Astrocyte of the hippocampus (primary cell): Measurements from ENCODE around the gene GET3.

ENCODE experiments used
- DNase-seq: peaks from one replicate; pipeline ENCODE4 v3.0.0; 2011; ENCODE audit warnings: low read depth, low spot score

GET3 gene

DNA sequence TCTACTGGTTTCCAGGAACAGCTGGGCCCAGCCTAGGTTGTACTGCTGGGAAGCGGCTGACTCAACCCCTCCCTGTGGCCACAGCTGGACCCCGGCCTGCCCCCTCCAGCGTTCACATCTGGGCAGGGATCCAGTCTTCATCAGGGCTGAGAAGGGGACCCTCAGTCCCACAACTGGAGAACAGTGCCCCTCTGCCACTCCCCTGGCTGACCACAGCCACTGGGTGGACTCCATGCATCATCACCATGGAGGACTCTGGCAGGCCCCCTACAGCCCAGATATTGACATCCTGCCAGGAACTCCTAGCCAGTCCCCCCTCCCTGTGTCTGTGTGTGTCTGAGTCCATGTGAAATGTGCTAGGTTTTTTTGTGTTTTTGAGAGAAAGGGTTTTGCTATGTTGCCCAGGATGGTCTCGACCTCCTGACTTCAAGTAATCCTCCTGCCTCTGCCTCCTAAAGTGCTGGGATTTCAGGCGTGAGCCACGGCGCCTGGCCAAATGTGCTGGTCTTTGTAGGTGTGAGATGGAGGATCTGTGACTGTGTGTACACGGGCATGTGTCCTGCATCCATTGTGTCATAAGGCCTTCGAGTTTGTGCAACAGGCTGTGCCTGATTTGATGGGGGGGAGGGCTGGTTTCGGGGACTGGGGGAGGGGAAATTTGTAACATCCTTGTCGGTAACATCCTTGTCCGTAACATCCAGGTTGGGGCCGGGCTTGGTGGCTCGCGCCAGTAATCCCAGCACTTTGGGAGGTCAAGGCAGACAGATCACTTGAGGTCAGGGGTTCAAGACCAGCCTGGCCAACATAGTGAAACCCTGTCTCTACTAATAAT, 42.1 kb downstream of the GET3 start:
- DNase-seq = peak; percentile 84

DNA sequence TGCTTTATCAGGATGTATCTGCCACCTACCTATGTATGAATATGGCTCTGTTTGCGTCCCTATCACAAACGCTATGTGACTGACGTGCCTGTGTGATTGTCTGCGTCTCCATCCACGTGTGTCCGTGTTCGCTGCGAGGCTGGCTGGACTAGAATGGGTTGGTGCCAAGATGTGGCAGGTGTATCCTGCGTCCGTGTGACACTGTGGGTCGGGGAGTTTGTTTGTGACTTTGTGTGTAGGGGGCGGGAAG, 44.8 kb downstream of the GET3 start:
- DNase-seq = no peak

DNA sequence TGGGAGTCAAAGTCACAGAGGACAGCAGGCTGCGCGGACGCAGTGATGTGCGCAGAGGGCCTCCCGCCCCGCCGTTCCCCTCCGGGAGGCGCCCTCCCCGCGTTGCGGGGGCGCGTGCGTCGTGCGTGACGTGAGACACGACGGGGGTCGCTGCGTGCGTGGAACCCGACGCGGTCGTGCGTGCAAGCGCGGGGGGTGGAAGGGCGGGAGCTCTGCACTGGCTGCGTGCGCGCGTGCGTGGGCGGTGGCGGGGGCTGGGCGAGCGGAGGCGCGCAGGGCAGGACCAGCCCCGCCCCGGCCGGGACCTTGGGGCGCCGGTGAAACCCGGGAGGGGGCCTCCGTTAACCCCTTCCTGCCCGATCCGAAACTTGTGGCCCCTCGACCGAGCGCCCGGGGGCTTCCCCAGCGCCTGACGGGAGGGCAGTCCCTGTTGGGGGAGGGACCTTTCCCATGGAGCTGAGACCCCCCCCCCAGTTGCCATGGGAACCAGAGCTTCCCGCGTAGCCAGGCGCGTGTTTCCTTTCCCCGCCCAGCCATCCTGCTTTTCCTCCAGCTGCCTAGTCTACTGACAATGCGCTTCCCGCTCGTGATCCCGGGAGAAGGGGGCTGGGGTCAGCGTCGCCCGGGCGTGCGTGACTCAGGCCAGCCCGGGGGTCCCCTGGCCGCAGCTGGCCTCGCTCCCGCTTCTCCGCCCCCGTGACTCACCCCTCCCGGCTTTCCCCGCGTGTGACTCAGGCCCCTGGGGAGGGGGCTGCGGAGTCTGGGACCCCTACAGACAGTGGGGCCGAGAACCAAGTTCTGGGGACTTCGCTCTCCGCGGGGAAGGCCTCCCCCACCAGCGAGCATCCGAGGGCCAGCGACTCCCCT, 45.4 kb downstream of the GET3 start:
- peak; percentile 88 for DNase-seq

DNA sequence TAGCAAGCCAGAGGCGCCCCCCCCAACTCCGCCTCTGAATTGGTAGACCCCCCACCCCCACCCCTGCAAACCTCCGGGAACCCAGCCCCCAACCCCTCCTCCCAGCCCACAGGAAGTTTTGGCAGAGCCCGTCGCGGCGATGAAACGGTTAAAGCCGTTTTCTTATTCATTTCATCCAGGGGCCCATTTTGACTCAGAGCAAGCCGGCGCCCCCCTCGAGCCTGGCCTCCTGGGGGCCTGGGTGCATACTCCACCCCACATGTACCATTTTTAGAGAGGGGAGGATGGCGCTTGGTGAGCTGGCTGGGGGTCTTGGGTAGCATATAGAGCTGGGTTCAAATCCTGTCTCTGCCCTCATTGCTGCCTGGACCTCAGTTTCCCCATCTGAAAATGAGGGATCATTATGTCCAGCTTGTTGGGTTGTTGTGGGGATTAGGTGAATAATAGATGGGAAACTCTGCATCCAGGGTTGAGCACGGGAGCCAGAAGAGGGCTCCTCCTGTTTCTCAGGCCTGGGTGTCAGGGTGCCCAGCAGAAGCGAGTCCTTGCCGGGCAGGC, 46.1 kb downstream of the GET3 start:
- DNase-seq = no peak

DNA sequence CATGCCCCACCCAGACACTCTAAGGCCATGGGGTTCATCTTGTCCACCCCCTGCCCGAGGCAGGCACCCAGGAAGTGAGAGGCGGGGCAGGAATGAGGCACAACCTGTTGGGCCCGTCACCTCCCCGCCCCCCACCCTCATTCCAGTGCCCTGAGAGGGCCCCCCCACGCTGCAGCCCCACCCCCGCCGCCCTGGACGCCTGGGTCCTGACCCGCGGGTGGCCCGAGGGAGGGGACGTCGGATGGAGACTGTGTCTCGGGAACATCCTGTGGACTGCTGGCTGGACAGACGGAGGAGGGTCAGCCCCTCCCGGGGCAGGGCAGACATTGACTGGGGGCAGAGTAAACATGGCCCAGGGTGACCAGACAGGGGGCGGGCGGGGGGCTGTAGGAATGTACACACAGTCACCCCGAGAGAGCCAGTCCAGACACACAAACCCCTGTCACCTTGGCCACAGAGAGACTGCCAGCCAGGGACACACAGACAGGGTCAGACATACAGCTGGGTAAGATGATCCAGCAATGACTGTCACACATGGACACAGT, 46.6 kb downstream of the GET3 start:
- peak; percentile 44 for DNase-seq

DNA sequence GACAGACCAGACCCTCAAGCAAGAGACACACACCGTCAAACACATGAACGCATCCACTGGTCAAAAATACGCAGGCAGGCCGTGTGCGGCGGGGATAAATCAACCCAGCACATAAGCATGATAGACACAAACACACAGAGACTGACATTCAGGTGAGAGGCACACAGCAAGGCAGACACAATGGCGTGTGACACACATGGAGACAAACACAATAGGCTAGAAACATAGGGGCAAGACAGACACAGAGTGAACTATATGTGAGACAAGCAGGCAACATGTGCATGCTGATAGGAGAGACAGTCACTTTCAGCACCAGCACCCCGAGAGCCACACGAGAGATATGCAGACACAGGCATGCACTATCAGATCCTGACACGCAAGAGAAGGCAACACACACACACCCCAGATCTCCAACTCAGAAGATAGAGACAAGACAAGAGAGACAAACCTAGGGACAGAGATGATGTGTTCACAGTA, 47.1 kb downstream of the GET3 start:
- peak; percentile 19 for DNase-seq

DNA sequence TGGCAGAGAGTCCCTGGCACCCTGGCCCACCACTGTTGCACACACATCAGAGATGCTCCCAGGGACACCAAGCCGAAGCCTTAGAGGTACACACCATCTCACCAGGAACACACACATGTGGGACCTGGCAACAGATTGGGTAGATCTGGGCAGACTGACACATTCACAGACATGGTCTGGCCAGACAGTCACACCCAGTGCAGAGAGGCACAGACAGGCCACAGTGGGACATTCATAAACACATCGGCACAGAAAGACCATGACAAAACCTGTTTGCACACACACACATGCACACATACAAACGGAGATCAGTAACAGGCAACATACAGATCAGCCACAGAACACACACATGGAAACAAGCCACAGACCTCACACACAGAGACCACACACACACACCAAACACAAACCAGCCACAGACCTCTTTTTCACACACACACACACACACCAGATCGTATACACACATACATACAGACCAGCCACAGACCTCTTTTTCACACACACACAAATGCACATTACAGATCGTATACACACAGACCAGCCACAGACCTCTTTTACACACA, 47.7 kb downstream of the GET3 start:
- DNase-seq = peak; percentile 27

DNA sequence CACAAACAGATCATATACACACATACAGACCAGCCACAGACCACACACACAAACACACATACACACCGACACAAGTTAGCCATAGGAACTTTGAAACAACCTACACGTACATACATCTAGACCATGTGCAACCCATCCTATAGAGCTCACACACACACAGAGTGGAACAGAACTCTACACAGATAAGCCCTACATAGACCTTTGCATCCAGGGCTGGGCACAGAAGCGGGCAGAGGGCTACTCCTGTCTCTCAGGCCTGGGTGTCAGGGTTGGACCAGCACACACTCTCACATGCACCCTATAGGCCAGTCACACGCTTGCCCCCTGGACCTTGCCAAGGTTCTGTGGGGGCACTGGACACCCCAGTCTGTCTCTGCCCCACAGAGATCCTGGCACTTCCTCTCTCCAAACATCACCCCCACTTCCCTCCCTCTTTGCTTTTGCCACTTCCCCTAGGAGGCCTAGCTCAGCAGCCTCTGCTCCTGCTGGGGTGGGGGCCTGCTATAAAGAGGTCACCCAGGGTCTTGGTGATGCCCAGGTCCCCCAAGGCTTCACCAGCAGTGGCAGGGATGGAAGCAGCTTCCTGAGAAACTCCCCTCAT, 48.2 kb downstream of the GET3 start:
- DNase-seq = no peak

DNA sequence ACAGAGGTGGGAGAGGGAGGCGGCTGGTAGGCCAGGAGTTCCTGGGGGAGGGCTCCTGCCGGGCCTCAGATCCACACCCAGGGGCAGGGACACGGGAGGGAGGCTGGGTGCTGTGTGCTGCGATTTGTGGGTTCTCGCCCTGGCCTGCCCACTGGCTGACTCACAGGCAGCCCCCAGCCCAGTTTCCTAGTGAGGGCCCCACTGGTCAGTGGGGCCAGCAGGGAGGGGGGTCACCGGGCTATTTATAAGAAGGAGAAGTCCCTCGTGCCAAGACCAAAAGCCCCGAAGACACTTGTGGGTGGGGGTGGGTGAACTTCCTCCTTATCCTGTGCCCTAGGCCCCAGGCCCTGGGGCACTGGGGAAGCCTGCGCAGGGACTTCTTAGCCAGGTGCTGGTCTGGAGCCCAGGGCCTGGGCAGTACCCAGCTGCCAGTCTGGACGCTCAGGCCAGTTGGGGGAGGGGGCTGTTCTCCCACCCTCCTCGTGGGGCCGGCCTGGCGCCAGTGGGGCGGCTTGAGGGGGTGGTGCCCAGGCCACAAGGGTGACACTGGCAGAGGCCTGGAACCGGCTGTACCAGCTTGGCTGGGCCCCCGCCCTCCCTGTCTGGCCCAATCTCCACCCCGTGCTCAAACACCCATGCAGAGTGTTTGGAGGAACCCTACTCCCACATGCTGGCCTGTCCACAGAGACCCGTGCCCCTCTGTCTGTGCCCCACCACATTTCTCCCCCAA, 49.0 kb downstream of the GET3 start:
- DNase-seq = no peak

DNA sequence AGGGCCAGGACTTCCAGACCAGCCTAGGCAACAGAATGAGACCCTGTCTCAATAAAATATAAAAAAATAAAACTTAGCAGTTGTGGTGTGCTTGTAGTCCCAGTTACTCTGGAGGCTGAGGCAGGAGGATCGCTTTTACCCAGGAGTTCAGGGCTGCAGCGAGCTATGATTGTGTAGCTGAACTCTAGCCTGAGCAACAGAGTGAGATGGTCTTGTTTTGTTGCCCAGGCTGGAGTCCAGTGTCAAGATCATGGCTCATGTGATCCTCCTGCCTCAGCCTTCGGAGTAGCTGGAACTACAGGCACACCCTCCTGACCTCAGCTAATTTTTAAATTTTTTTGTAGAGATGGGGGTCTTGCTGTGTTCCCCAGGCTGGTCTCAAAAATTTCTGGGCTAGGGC, 49.7 kb downstream of the GET3 start:
- DNase-seq = no peak

DNA sequence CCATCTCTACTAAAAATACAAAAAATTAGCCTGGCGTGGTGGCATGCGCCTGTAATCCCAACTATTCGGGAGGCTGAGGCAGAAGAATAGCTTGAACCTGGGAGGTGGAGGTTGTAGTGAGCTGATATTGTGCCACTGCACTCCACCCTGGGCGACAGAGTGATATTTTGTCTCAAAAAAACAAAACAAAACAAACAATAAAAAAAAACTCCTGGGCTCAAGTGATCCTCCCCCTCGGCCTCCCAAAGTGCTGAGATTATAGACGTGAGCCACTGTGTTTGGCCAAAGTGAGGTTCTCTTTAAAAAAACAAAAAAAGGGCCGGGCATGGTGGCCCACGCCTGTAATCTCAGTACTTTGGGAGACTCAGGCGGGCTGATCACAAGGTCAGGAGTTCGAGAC, 50.2 kb downstream of the GET3 start:
- DNase-seq = no peak

DNA sequence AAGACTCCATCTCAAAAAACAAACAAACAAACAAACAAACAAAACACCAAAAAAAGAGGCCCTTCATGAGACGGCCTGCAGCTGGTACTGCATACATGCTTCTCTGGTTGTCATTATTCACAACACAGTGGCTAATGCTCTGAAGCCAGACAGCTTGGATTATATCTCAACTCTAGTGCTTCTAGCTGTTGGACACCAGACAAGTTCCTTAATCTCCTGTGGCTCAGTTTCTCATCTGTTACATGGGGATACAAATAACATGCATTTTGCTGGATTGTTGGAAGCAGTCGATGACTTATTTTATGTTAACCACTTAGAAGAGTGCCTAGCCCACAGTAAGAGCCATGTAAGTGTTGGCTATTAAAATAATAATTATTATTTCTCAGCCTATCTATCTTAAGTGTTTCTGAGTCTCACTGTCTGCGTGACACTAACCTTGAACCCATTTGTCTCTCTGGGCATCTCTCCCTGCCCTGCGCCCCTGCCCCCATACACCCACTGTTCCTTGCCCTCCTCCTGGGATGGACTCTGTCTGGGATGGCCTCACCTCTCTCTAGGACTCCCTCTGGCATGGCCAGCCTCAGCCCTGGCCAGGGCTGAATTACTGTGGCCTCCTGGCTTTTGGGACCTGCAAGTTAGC, 50.9 kb downstream of the GET3 start:
- no peak for DNase-seq

DNA sequence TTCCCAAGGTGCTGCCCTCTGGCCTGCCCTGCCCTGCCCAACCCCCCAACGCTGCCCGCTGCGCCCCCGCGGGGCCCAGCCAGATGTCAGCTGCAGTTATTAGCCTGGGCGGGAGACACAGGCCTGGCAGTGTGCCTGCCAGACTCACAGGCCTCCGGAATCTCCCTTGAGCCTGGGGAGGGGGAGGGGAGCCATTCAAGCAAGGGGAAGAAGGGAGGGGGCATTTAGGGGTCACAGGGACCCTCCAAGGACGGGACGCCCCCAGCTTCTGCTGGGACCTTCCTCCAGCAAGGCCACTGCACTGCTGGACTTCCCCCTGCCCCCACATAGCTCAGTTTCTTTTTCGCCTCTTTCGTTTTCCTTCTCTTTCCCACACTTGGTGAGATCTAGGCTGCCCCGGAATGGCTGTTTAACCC, 51.4 kb downstream of the GET3 start:
- peak; percentile 86 for DNase-seq

DNA sequence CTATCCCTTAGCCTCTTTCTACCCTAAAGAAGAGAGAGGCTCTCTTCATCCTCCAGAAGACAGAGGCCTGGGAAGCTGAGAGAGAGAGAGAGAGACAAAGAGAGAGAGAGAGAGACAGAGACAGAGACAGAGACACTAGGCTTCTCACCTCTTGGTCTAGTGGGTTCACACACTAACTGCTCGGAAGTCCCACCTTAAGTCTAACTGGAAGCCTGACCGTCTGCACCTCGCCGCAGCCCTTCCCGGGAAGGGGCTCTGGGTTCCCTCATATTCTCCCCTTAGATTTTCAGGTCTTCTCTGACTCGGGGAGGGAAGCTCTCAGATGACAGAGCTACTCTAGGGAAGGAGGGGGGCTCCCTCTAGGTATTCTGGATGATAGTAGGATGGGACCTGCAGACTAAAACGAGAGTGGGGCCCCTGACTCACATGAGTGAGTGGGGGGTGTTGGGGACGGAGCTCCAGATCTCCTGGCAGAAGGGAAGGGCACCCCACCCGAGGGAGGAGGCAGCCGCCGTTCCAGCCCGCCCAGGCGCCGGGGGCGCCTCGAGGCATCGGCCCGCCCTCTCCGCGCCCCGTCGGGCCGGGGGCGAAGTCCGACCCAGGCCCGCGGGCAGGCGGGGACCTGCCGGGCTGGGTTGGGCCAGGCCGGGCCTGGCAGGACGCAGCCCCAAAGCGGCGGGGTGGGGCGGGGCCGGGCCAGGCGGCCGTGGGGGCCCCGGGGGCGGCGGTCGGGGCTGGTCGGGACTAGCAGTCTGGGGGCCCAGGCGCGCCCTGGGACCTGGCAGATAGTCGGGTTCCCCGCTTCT, 52.0 kb downstream of the GET3 start:
- DNase-seq = no peak

DNA sequence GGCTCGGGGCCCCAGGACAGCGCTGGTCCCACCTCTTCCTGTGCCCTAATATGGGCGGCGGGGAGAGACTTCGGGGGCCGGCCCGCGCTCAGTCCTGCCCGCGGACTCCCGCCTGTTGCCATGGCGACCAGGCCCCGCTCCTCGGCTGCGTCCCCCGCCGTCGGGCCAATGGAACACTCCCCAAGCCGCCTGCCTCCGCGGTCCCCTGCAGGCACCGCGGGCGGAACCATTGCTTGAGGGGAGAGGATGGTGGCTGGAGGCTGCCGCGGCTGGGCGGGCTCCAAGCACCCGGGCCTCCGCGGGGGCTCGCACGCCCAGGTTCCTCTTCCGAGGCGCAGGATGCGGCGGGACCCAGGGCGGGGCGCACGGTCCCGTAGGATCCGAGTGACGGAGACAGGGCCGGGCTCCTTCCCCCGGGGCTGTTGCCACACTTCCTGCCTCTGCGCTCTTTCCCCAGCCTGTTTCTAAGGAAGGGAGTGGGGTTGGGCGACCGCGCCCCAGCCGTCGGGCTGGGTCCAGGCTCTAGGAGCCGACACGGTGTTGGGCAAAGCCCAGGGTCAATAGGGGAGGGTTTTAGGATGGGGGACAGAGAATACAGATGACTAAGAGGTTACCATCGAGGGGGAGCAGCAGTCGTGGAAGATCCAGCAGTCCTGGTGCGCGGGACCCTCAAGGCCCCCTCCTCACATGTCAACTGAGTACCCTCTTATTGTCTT, 52.8 kb downstream of the GET3 start:
- peak; percentile 99 for DNase-seq

DNA sequence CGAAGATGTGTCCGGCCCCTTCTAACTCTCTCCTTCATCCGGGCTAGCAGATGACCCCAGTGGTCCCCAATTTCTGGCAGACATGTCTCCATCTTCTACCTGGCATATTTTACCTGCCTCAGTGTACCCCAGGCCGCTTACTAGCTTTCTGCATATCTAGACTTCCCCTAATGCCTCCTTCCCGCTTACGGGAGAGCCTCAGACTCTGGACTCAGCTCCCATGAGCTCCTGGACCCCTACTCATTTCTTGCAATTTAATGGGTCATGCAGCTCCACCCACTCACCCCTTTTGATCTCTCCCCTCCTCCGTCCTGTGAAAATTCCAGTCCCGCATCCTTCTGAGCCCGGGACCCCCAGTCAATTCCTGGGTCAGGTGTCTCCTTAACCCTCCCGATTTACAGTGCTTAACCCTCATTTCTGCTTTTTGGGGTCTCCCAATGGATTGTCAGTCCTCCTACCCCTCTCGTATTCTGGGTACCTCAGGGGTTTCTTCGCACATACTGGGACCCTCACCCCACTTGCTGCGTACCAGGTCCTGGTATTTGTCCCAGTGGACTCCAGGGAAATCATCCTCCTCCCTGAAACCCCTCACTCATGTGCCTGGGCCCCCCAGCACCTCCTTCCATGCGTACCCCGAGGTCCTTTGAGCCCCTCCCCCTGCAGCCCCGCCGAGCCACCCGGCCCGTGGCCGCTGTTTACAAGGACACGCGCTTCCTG, 53.5 kb downstream of the GET3 start:
- peak; percentile 26 for DNase-seq

DNA sequence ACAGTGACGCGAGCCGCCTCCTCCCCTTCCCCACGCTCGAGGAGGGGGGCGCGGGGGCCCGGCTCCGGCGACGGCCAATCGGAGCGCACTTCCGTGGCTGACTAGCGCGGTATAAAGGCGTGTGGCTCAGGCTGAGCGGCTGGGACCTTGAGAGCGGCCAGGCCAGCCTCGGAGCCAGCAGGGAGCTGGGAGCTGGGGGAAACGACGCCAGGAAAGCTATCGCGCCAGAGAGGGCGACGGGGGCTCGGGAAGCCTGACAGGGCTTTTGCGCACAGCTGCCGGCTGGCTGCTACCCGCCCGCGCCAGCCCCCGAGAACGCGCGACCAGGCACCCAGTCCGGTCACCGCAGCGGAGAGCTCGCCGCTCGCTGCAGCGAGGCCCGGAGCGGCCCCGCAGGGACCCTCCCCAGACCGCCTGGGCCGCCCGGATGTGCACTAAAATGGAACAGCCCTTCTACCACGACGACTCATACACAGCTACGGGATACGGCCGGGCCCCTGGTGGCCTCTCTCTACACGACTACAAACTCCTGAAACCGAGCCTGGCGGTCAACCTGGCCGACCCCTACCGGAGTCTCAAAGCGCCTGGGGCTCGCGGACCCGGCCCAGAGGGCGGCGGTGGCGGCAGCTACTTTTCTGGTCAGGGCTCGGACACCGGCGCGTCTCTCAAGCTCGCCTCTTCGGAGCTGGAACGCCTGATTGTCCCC, 54.2 kb downstream of the GET3 start, which contains the start of gene JUNB:
Gene JUNB, plus strand, starts transcription at position 142 of the 706 bp plus-strand sequence. Its CDS starts 286 bp downstream, at position 428.
- peak; percentile 99 for DNase-seq
